SK-N-SH (cell line): ENCODE results near the gene DARS2. TPM values are rescaled to one million over a fixed set of nuclear protein-coding genes. Genes with fewer than 3 reads are reported as not detected.
"Not testable (repeated sequence)": the region's sequence is repeated elsewhere in the genome, so short reads cannot be mapped to it uniquely, and the experiment has no call there.

ENCODE experiments used
- CTCF ChIA-PET: fragments of 300-600, 350-600 bp; formaldehyde crosslinking; extraction: SDS; loops from one replicate; lab custom pipeline; 2021; lab: Yijun Ruan, JAX
- POLR2A ChIA-PET: fragments of 350-600 bp; sonication (Branson Sonifier 250); formaldehyde crosslinking; extraction: SDS; loops from one replicate; lab custom pipeline; 2020; ENCODE audit warnings: antibody characterized with exemption, inconsistent platforms; lab: Yijun Ruan, JAX
- DNase-seq: peaks from one replicate; pipeline ENCODE4 v3.0.0; 2012
- H2AFZ ChIP-seq: fragments of 200-600 bp; sonication (generic); 2 replicates; pipeline ENCODE4 v1.8.1; 2016; ENCODE audit warnings: antibody characterized with exemption, mild to moderate bottlenecking, low read depth
- H3F3A ChIP-seq: fragments of 200-600 bp; sonication (generic); replicated peaks from 2 replicates; pipeline ENCODE3; 2016; ENCODE audit warnings: antibody characterized with exemption, mild to moderate bottlenecking; ENCODE audit not compliant: insufficient read depth
- H3K27ac ChIP-seq, 2 experiments: fragments of 200-500 bp in 1 of 2; fragments of 200-600 bp in 1 of 2; sonication (Bioruptor generic) in 1 of 2; sonication (generic), shearing (Covaris generic) in 1 of 2; 2 replicates each; pipeline versions ENCODE4 v1.5.1 to v1.6.1; 2014 to 2016; ENCODE audit warnings: low read depth in 2 of 2, inconsistent platforms in 1 of 2, low read length in 1 of 2, mild to moderate bottlenecking in 1 of 2, mixed read lengths in 1 of 2
- H3K27me3 ChIP-seq: fragments of 200-600 bp; sonication (generic), shearing (Covaris generic); 2 replicates; pipeline ENCODE4 v1.6.1; 2016; ENCODE audit warnings: mixed run types; ENCODE audit not compliant: insufficient read depth
- H3K36me3 ChIP-seq, 2 experiments: fragments of 200-500 bp in 1 of 2; fragments of 200-600 bp in 1 of 2; sonication (Bioruptor generic) in 1 of 2; sonication (generic) in 1 of 2; replicated peaks in 1 of 2; 2 replicates each; pipeline versions ENCODE3 to v1.5.1; 2014 to 2016; ENCODE audit warnings: low read length in 1 of 2, mild to moderate bottlenecking in 1 of 2; ENCODE audit not compliant: insufficient read depth in 2 of 2, control insufficient read depth in 1 of 2
- H3K4me1 ChIP-seq, 2 experiments: fragments of 200-500 bp in 1 of 2; fragments of 200-600 bp in 1 of 2; sonication (Bioruptor generic) in 1 of 2; sonication (generic), shearing (Covaris generic) in 1 of 2; 2 replicates each; pipeline versions ENCODE4 v1.5.1 to v1.6.1; 2014 to 2016; ENCODE audit warnings: low read depth in 1 of 2, low read length in 1 of 2, mixed run types in 1 of 2; ENCODE audit not compliant: insufficient read depth in 2 of 2, control insufficient read depth in 1 of 2
- H3K4me2 ChIP-seq: fragments of 200-600 bp; sonication (generic), shearing (Covaris generic); 2 replicates; pipeline ENCODE4 v1.6.1; 2017; ENCODE audit warnings: mixed run types
- H3K4me3 ChIP-seq, 2 experiments: fragments of 200-500 bp in 1 of 2; fragments of 200-600 bp in 1 of 2; sonication (Bioruptor generic) in 1 of 2; sonication (generic), shearing (Covaris generic) in 1 of 2; 2 replicates each; pipeline versions ENCODE4 v1.5.1 to v1.8.1; 2014 to 2016; ENCODE audit warnings: low read depth in 2 of 2, inconsistent platforms in 1 of 2, low read length in 1 of 2, mild to moderate bottlenecking in 1 of 2, mixed read lengths in 1 of 2, moderate library complexity in 1 of 2
- H3K79me2 ChIP-seq: fragments of 200-600 bp; sonication (generic); 2 replicates; pipeline ENCODE4 v1.8.1; 2017; ENCODE audit warnings: mild to moderate bottlenecking; ENCODE audit not compliant: insufficient read depth
- H3K9ac ChIP-seq: fragments of 200-600 bp; sonication (generic); 2 replicates; pipeline ENCODE4 v1.6.1; 2017; ENCODE audit warnings: mixed run types
- H3K9me2 ChIP-seq: fragments of 200-600 bp; sonication (generic); 2 replicates; pipeline ENCODE4 v1.6.1; 2017; ENCODE audit warnings: mixed run types
- H3K9me3 ChIP-seq: fragments of 200-600 bp; sonication (generic); 2 replicates; pipeline ENCODE4 v1.6.1; 2017; ENCODE audit warnings: mixed run types, mild to moderate bottlenecking, moderate library complexity
- H4K20me1 ChIP-seq: fragments of 200-600 bp; sonication (generic); 2 replicates; pipeline ENCODE4 v1.6.1; 2017; ENCODE audit warnings: mild to moderate bottlenecking, mixed run types; ENCODE audit not compliant: insufficient read depth
- ELF1 ChIP-seq: IDR thresholded peaks from 2 replicates; pipeline ENCODE4 v1.4.0; 2012
- EZH2phosphoT487 ChIP-seq: fragments of 200-600 bp; sonication (generic); IDR thresholded peaks from 2 replicates; pipeline ENCODE4 v1.6.1; 2017; ENCODE audit warnings: low read depth, mixed run types, mild to moderate bottlenecking, antibody characterized with exemption, moderate library complexity, borderline replicate concordance
- GATA2 ChIP-seq: sonication (generic); formaldehyde crosslinking; IDR thresholded peaks from 2 replicates; pipeline ENCODE4 v1.5.0; 2020; ENCODE audit warnings: mild to moderate bottlenecking, missing genetic modification reagents
- NRF1 ChIP-seq: IDR thresholded peaks from 2 replicates; pipeline ENCODE4 v1.6.1; 2012; ENCODE audit warnings: low read depth, mild to moderate bottlenecking, low read length
- RFX5 ChIP-seq: IDR thresholded peaks from 2 replicates; pipeline ENCODE4 v1.6.1; 2012; ENCODE audit warnings: mild to moderate bottlenecking, improper control_type of control experiment, low read length
- SIN3A ChIP-seq: IDR thresholded peaks from 2 replicates; pipeline ENCODE4 v1.6.1; 2012; ENCODE audit warnings: low read depth, mild to moderate bottlenecking, low read length, moderate library complexity, borderline replicate concordance
- TAF1 ChIP-seq: IDR thresholded peaks from 2 replicates; pipeline ENCODE4 v1.6.1; 2012; ENCODE audit warnings: low read depth, mild to moderate bottlenecking, low read length, moderate library complexity, borderline replicate concordance
- TCF12 ChIP-seq: IDR thresholded peaks from 2 replicates; pipeline ENCODE4 v1.4.0; 2012
- TEAD4 ChIP-seq: IDR thresholded peaks from 2 replicates; pipeline ENCODE4 v1.4.0; 2012; ENCODE audit warnings: mild to moderate bottlenecking, borderline replicate concordance; ENCODE audit not compliant: insufficient read depth
- USF1 ChIP-seq: IDR thresholded peaks from 2 replicates; pipeline ENCODE4 v1.4.0; 2012; ENCODE audit warnings: low read depth, borderline replicate concordance
- WGBS: methylation state at CpG from one replicate; pipeline ENCODE4 v1.1.6; 2017; ENCODE audit warnings: low lambda C conversion rate; 5-methylcytosine and 5-hydroxymethylcytosine counted together
- polyA plus RNA-seq, 3 experiments: library from polyadenylated mRNA; depleted of rRNA; stranded (reverse); fragments of >200 nt; gene quantifications; 2 replicates each; pipeline ENCODE4 v1.2.3, GENCODE V29; 2012
- TF ChIP-seq, protein P1 (sequence below): IDR thresholded peaks from 2 replicates; pipeline ENCODE4 v1.4.0; 2012; ENCODE audit warnings: low read depth, borderline replicate concordance
- TF ChIP-seq, protein P2 (sequence below): IDR thresholded peaks from 2 replicates; pipeline ENCODE4 v1.6.1; 2012; ENCODE audit warnings: mild to moderate bottlenecking, low read depth, low read length, moderate library complexity

The DARS2 gene
- polyA plus RNA-seq, 1 of the 3 experiments (the other 2 are of a cell fraction) = 17.1 TPM

GRCh38 chr1:173802961-173803360 lies 21.5 kb upstream of the DARS2 start:
- Histone ChIP-seq H3F3A (peaks cover 2% of the 10 kb centered on the region), H3K4me3 (no peak overlapping the region), H3K27me3 (no peaks in the 10 kb centered on the region), H3K4me1 (no peaks in the 10 kb centered on the region), H3K9me3 (no peaks in the 10 kb centered on the region), H3K36me3 (peaks cover 25 to 40% of the 10 kb centered on the region in 2 experiments), H3K9ac (no peak overlapping the region), H3K79me2 (peaks cover 13% of the 10 kb centered on the region; the same call in 1 of the 2 replicates), H3K27ac (no peak overlapping the region), H3K9me2 (no peaks in the 10 kb centered on the region), H2AFZ (no peak overlapping the region), H3K4me2 (no peak overlapping the region), H4K20me1 (no peaks in the 10 kb centered on the region)
- ChIA-PET CTCF (no interaction called here), POLR2A (no interaction called here)
- TF ChIP-seq TCF12 (no peak), GATA2 (CRISPR knock-in tag) (no peak), EZH2phosphoT487 (no peak), USF1 (no peak), NRF1 (no peak)
- 93% methylated on average over 2 of the region's 2 CpGs for WGBS
- DNase-seq = no peak

- peaks cover 98% of the 10 kb centered on the region for H3K79me2 ChIP-seq
- H3F3A ChIP-seq, H2AFZ ChIP-seq, H3K4me3 ChIP-seq, CTCF ChIA-PET, H4K20me1 ChIP-seq, DNase-seq, H3K9ac ChIP-seq, H3K4me2 ChIP-seq, H3K27ac ChIP-seq, POLR2A ChIA-PET, H3K27me3 ChIP-seq, H3K4me1 ChIP-seq, H3K9me3 ChIP-seq, H3K9me2 ChIP-seq: not testable (repeated sequence)
- peaks cover 0 to 10% of the 10 kb centered on the region in 2 experiments for H3K36me3 ChIP-seq
- WGBS = 100% methylated on average over 5 of the region's 5 CpGs
Observed at GRCh38 chr1:173813654-173814053, 10.8 kb upstream of the DARS2 start.

GRCh38 chr1:173818459-173818858 lies 6.0 kb upstream of the DARS2 start:
- TF ChIP-seq, protein P1, sequence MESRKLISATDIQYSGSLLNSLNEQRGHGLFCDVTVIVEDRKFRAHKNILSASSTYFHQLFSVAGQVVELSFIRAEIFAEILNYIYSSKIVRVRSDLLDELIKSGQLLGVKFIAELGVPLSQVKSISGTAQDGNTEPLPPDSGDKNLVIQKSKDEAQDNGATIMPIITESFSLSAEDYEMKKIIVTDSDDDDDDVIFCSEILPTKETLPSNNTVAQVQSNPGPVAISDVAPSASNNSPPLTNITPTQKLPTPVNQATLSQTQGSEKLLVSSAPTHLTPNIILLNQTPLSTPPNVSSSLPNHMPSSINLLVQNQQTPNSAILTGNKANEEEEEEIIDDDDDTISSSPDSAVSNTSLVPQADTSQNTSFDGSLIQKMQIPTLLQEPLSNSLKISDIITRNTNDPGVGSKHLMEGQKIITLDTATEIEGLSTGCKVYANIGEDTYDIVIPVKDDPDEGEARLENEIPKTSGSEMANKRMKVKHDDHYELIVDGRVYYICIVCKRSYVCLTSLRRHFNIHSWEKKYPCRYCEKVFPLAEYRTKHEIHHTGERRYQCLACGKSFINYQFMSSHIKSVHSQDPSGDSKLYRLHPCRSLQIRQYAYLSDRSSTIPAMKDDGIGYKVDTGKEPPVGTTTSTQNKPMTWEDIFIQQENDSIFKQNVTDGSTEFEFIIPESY = no peak
- TF ChIP-seq, protein P2, sequence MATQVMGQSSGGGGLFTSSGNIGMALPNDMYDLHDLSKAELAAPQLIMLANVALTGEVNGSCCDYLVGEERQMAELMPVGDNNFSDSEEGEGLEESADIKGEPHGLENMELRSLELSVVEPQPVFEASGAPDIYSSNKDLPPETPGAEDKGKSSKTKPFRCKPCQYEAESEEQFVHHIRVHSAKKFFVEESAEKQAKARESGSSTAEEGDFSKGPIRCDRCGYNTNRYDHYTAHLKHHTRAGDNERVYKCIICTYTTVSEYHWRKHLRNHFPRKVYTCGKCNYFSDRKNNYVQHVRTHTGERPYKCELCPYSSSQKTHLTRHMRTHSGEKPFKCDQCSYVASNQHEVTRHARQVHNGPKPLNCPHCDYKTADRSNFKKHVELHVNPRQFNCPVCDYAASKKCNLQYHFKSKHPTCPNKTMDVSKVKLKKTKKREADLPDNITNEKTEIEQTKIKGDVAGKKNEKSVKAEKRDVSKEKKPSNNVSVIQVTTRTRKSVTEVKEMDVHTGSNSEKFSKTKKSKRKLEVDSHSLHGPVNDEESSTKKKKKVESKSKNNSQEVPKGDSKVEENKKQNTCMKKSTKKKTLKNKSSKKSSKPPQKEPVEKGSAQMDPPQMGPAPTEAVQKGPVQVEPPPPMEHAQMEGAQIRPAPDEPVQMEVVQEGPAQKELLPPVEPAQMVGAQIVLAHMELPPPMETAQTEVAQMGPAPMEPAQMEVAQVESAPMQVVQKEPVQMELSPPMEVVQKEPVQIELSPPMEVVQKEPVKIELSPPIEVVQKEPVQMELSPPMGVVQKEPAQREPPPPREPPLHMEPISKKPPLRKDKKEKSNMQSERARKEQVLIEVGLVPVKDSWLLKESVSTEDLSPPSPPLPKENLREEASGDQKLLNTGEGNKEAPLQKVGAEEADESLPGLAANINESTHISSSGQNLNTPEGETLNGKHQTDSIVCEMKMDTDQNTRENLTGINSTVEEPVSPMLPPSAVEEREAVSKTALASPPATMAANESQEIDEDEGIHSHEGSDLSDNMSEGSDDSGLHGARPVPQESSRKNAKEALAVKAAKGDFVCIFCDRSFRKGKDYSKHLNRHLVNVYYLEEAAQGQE = no peak
- no peak for TF ChIP-seq ELF1
- no peak for TF ChIP-seq TEAD4
- no peak for TF ChIP-seq TAF1
- no peak for TF ChIP-seq RFX5
- TF ChIP-seq SIN3A = no peak
- no peaks in the 10 kb centered on the region for H4K20me1 ChIP-seq
- H2AFZ ChIP-seq = no peak overlapping the region
- peaks cover 4 to 8% of the 10 kb centered on the region in 2 experiments for H3K36me3 ChIP-seq
- no peak overlapping the region for H3K4me2 ChIP-seq
- H3K9me3 ChIP-seq = no peaks in the 10 kb centered on the region
- no peak for DNase-seq
- no peaks in the 10 kb centered on the region for H3K9me2 ChIP-seq
- H3F3A ChIP-seq = no peaks in the 10 kb centered on the region
- no peak overlapping the region for H3K9ac ChIP-seq
- no peaks in the 10 kb centered on the region for H3K27me3 ChIP-seq
- H3K79me2 ChIP-seq = peaks cover 100% of the 10 kb centered on the region
- H3K4me3 ChIP-seq = no peak overlapping the region
- WGBS = 92% methylated on average over 1 of the region's 1 CpG
- ChIA-PET CTCF (interaction anchor here (0.6 kb wide), 1 partner anchor 925 kb away, joined by 3 read pairs; no protein-coding TSS in a partner anchor), POLR2A (no interaction called here)
- H3K4me1 ChIP-seq = peaks cover 5 to 7% of the 10 kb centered on the region in 2 experiments; a peak in 3 of 4 replicates
- H3K27ac ChIP-seq = no peak overlapping the region
